ENCODE measurements around the gene SLC30A1.

DNA sequence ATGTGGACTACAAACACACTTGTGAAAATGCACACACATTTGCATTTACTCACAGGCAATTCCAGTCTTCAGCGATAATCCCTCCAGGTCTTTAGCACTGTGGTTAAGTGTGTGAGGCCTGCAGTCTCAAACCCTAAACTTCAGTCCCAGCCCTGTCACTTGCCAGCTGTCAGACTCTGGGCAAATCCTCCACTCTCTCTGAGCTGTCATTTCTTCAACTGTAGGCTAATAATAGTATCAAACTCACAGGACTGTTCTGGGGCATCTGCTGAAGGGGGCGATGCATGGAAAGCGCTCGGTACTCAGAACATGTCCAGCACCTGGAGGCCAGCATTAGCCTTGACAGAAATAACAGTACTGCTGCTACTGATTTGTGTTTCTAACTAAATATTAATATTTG, 48.3 kb upstream of the SLC30A1 start:
- TF ChIP-seq, protein P1, sequence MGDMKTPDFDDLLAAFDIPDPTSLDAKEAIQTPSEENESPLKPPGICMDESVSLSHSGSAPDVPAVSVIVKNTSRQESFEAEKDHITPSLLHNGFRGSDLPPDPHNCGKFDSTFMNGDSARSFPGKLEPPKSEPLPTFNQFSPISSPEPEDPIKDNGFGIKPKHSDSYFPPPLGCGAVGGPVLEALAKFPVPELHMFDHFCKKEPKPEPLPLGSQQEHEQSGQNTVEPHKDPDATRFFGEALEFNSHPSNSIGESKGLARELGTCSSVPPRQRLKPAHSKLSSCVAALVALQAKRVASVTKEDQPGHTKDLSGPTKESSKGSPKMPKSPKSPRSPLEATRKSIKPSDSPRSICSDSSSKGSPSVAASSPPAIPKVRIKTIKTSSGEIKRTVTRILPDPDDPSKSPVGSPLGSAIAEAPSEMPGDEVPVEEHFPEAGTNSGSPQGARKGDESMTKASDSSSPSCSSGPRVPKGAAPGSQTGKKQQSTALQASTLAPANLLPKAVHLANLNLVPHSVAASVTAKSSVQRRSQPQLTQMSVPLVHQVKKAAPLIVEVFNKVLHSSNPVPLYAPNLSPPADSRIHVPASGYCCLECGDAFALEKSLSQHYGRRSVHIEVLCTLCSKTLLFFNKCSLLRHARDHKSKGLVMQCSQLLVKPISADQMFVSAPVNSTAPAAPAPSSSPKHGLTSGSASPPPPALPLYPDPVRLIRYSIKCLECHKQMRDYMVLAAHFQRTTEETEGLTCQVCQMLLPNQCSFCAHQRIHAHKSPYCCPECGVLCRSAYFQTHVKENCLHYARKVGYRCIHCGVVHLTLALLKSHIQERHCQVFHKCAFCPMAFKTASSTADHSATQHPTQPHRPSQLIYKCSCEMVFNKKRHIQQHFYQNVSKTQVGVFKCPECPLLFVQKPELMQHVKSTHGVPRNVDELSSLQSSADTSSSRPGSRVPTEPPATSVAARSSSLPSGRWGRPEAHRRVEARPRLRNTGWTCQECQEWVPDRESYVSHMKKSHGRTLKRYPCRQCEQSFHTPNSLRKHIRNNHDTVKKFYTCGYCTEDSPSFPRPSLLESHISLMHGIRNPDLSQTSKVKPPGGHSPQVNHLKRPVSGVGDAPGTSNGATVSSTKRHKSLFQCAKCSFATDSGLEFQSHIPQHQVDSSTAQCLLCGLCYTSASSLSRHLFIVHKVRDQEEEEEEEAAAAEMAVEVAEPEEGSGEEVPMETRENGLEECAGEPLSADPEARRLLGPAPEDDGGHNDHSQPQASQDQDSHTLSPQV (IDR thresholded peaks at IDR 0.05) = no peak
- TF ChIP-seq, protein P2, sequence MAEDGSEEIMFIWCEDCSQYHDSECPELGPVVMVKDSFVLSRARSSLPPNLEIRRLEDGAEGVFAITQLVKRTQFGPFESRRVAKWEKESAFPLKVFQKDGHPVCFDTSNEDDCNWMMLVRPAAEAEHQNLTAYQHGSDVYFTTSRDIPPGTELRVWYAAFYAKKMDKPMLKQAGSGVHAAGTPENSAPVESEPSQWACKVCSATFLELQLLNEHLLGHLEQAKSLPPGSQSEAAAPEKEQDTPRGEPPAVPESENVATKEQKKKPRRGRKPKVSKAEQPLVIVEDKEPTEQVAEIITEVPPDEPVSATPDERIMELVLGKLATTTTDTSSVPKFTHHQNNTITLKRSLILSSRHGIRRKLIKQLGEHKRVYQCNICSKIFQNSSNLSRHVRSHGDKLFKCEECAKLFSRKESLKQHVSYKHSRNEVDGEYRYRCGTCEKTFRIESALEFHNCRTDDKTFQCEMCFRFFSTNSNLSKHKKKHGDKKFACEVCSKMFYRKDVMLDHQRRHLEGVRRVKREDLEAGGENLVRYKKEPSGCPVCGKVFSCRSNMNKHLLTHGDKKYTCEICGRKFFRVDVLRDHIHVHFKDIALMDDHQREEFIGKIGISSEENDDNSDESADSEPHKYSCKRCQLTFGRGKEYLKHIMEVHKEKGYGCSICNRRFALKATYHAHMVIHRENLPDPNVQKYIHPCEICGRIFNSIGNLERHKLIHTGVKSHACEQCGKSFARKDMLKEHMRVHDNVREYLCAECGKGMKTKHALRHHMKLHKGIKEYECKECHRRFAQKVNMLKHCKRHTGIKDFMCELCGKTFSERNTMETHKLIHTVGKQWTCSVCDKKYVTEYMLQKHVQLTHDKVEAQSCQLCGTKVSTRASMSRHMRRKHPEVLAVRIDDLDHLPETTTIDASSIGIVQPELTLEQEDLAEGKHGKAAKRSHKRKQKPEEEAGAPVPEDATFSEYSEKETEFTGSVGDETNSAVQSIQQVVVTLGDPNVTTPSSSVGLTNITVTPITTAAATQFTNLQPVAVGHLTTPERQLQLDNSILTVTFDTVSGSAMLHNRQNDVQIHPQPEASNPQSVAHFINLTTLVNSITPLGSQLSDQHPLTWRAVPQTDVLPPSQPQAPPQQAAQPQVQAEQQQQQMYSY (CRISPR knock-in tag; IDR thresholded peaks at IDR 0.05) = no peak
- TF ChIP-seq, protein P3, sequence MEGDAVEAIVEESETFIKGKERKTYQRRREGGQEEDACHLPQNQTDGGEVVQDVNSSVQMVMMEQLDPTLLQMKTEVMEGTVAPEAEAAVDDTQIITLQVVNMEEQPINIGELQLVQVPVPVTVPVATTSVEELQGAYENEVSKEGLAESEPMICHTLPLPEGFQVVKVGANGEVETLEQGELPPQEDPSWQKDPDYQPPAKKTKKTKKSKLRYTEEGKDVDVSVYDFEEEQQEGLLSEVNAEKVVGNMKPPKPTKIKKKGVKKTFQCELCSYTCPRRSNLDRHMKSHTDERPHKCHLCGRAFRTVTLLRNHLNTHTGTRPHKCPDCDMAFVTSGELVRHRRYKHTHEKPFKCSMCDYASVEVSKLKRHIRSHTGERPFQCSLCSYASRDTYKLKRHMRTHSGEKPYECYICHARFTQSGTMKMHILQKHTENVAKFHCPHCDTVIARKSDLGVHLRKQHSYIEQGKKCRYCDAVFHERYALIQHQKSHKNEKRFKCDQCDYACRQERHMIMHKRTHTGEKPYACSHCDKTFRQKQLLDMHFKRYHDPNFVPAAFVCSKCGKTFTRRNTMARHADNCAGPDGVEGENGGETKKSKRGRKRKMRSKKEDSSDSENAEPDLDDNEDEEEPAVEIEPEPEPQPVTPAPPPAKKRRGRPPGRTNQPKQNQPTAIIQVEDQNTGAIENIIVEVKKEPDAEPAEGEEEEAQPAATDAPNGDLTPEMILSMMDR (IDR thresholded peaks at IDR 0.05 in 2 of 3, conservative IDR thresholded peaks at IDR 0.05 in 1 of 3; ENCODE audit: control insufficient read depth in 2 of 3, extremely low read depth in 1 of 3, insufficient read depth in 1 of 3, low read depth in 3 of 3, low read length in 3 of 3) = no peak
- TF ChIP-seq, protein P4, sequence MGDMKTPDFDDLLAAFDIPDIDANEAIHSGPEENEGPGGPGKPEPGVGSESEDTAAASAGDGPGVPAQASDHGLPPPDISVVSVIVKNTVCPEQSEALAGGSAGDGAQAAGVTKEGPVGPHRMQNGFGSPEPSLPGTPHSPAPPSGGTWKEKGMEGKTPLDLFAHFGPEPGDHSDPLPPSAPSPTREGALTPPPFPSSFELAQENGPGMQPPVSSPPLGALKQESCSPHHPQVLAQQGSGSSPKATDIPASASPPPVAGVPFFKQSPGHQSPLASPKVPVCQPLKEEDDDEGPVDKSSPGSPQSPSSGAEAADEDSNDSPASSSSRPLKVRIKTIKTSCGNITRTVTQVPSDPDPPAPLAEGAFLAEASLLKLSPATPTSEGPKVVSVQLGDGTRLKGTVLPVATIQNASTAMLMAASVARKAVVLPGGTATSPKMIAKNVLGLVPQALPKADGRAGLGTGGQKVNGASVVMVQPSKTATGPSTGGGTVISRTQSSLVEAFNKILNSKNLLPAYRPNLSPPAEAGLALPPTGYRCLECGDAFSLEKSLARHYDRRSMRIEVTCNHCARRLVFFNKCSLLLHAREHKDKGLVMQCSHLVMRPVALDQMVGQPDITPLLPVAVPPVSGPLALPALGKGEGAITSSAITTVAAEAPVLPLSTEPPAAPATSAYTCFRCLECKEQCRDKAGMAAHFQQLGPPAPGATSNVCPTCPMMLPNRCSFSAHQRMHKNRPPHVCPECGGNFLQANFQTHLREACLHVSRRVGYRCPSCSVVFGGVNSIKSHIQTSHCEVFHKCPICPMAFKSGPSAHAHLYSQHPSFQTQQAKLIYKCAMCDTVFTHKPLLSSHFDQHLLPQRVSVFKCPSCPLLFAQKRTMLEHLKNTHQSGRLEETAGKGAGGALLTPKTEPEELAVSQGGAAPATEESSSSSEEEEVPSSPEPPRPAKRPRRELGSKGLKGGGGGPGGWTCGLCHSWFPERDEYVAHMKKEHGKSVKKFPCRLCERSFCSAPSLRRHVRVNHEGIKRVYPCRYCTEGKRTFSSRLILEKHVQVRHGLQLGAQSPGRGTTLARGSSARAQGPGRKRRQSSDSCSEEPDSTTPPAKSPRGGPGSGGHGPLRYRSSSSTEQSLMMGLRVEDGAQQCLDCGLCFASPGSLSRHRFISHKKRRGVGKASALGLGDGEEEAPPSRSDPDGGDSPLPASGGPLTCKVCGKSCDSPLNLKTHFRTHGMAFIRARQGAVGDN (IDR thresholded peaks at IDR 0.05) = no peak
- TF ChIP-seq BMI1 (IDR thresholded peaks at IDR 0.05; ENCODE audit: borderline replicate concordance) (no peak), RELA (IDR thresholded peaks at IDR 0.05; ENCODE audit: borderline replicate concordance, partially characterized antibody) (no peak), POLR2A (IDR thresholded peaks at IDR 0.05; ENCODE audit: low read depth, low read length) (no peak), EZH2 (IDR thresholded peaks at IDR 0.05; ENCODE audit: borderline replicate concordance, control insufficient read depth, low read depth, low read length) (no peak), ZNF217 (IDR thresholded peaks at IDR 0.05) (no peak), CHD1 (IDR thresholded peaks at IDR 0.05; ENCODE audit: low read depth, low read length) (no peak), SUZ12 (IDR thresholded peaks at IDR 0.05; ENCODE audit: unreplicated experiment) (no peak), CBFB (IDR thresholded peaks at IDR 0.05; ENCODE audit: low read depth) (no peak)
- TF ChIP-seq, protein P5, sequence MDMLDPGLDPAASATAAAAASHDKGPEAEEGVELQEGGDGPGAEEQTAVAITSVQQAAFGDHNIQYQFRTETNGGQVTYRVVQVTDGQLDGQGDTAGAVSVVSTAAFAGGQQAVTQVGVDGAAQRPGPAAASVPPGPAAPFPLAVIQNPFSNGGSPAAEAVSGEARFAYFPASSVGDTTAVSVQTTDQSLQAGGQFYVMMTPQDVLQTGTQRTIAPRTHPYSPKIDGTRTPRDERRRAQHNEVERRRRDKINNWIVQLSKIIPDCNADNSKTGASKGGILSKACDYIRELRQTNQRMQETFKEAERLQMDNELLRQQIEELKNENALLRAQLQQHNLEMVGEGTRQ (IDR thresholded peaks at IDR 0.05; ENCODE audit: borderline replicate concordance, low read depth, low read length) = no peak
- TF ChIP-seq, protein P6, sequence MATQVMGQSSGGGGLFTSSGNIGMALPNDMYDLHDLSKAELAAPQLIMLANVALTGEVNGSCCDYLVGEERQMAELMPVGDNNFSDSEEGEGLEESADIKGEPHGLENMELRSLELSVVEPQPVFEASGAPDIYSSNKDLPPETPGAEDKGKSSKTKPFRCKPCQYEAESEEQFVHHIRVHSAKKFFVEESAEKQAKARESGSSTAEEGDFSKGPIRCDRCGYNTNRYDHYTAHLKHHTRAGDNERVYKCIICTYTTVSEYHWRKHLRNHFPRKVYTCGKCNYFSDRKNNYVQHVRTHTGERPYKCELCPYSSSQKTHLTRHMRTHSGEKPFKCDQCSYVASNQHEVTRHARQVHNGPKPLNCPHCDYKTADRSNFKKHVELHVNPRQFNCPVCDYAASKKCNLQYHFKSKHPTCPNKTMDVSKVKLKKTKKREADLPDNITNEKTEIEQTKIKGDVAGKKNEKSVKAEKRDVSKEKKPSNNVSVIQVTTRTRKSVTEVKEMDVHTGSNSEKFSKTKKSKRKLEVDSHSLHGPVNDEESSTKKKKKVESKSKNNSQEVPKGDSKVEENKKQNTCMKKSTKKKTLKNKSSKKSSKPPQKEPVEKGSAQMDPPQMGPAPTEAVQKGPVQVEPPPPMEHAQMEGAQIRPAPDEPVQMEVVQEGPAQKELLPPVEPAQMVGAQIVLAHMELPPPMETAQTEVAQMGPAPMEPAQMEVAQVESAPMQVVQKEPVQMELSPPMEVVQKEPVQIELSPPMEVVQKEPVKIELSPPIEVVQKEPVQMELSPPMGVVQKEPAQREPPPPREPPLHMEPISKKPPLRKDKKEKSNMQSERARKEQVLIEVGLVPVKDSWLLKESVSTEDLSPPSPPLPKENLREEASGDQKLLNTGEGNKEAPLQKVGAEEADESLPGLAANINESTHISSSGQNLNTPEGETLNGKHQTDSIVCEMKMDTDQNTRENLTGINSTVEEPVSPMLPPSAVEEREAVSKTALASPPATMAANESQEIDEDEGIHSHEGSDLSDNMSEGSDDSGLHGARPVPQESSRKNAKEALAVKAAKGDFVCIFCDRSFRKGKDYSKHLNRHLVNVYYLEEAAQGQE (IDR thresholded peaks at IDR 0.05; ENCODE audit: low read depth, low read length) = no peak
